KMS-11 (cell line): ENCODE results near the gene CACNA2D1.
"Not testable (repeated sequence)": the region's sequence is repeated elsewhere in the genome, so short reads cannot be mapped to it uniquely, and the experiment has no call there.

Experiments used
- H2AFZ ChIP-seq: fragments of 200-600 bp; sonication (generic); 2 replicates; pipeline ENCODE4 v1.6.1; 2016; ENCODE audit warnings: antibody characterized with exemption, mixed run types, low read depth
- H3K27ac ChIP-seq: fragments of 200-600 bp; sonication (generic); 2 replicates; pipeline ENCODE4 v1.6.1; 2016; ENCODE audit warnings: mild to moderate bottlenecking, mixed run types
- H3K27me3 ChIP-seq: fragments of 200-600 bp; sonication (generic); 2 replicates; pipeline ENCODE4 v1.6.1; 2017; ENCODE audit warnings: mild to moderate bottlenecking, low read depth, mixed run types, moderate library complexity; ENCODE audit not compliant: insufficient read depth
- H3K36me3 ChIP-seq: fragments of 200-600 bp; sonication (generic); 2 replicates; pipeline ENCODE4 v1.6.1; 2017; ENCODE audit warnings: mild to moderate bottlenecking, mixed run types; ENCODE audit not compliant: insufficient read depth
- H3K4me1 ChIP-seq: fragments of 200-600 bp; sonication (generic); 2 replicates; pipeline ENCODE4 v1.6.1; 2016; ENCODE audit warnings: mild to moderate bottlenecking, low read depth, mixed run types; ENCODE audit not compliant: poor library complexity, severe bottlenecking
- H3K4me2 ChIP-seq: fragments of 200-600 bp; sonication (generic); 2 replicates; pipeline ENCODE4 v1.7.0; 2016; ENCODE audit warnings: mild to moderate bottlenecking, mixed run types
- H3K4me3 ChIP-seq: fragments of 200-600 bp; sonication (generic); IDR thresholded peaks from 2 replicates; pipeline ENCODE4 v1.6.1; 2017; ENCODE audit warnings: low read depth, low read length, mixed read lengths; ENCODE audit not compliant: insufficient read depth
- H3K79me2 ChIP-seq: fragments of 200-600 bp; sonication (generic); 2 replicates; pipeline ENCODE4 v1.6.1; 2016; ENCODE audit warnings: low read depth, mixed run types; ENCODE audit not compliant: insufficient read depth
- H3K9ac ChIP-seq: fragments of 200-600 bp; sonication (generic); 2 replicates; pipeline ENCODE4 v1.6.1; 2016; ENCODE audit warnings: mild to moderate bottlenecking, mixed run types
- H4K20me1 ChIP-seq: fragments of 200-600 bp; sonication (generic); 2 replicates; pipeline ENCODE4 v1.6.1; 2016; ENCODE audit warnings: mild to moderate bottlenecking, mixed run types; ENCODE audit not compliant: insufficient read depth
- CTCF ChIP-seq: fragments of 200-600 bp; sonication (generic); conservative IDR thresholded peaks from 2 replicates; pipeline ENCODE4 v1.6.1; 2017; ENCODE audit warnings: low read depth, mild to moderate bottlenecking, antibody characterized with exemption, low read length, moderate library complexity, mixed read lengths

Gene CACNA2D1

GRCh38 chr7:82434275-82435022, 9.1 kb downstream of the CACNA2D1 start:
- Histone ChIP-seq H2AFZ (no peak overlapping the region), H3K4me3 (no peak overlapping the region), H3K27me3 (no peaks in the 10 kb centered on the region), H3K4me2 (no peak overlapping the region), H4K20me1 (no peaks in the 10 kb centered on the region), H3K36me3 (no peaks in the 10 kb centered on the region), H3K4me1 (peaks cover 15% of the 10 kb centered on the region), H3K9ac (no peak overlapping the region), H3K27ac (no peak overlapping the region), H3K79me2 (no peaks in the 10 kb centered on the region)
- TF ChIP-seq CTCF = no peak

GRCh38 chr7:82433507-82433906, 10.1 kb downstream of the CACNA2D1 start:
- Histone ChIP-seq H3K27ac (no peak overlapping the region), H2AFZ (no peak overlapping the region), H3K9ac (no peak overlapping the region), H3K4me3 (no peak overlapping the region), H4K20me1 (no peaks in the 10 kb centered on the region), H3K36me3 (no peaks in the 10 kb centered on the region), H3K79me2 (no peaks in the 10 kb centered on the region), H3K4me2 (no peak overlapping the region), H3K27me3 (no peaks in the 10 kb centered on the region), H3K4me1 (peaks cover 17% of the 10 kb centered on the region)
- no peak for TF ChIP-seq CTCF

- not testable (repeated sequence) for H3K36me3 ChIP-seq, H3K27ac ChIP-seq, H4K20me1 ChIP-seq, H2AFZ ChIP-seq, H3K79me2 ChIP-seq, H3K4me2 ChIP-seq, H3K4me3 ChIP-seq, H3K9ac ChIP-seq, H3K27me3 ChIP-seq
- peaks cover 19% of the 10 kb centered on the region for H3K4me1 ChIP-seq
Observed at GRCh38 chr7:82432743-82433142, 10.8 kb downstream of the CACNA2D1 start.

GRCh38 chr7:82430500-82431465, 12.8 kb downstream of the CACNA2D1 start:
- Histone ChIP-seq H3K4me3 (no peak overlapping the region), H3K79me2 (no peaks in the 10 kb centered on the region), H3K27ac (no peak overlapping the region), H3K36me3 (no peaks in the 10 kb centered on the region), H3K4me1 (peaks cover 19% of the 10 kb centered on the region), H3K9ac (no peak overlapping the region), H3K4me2 (0 out of 2 replicates have a peak overlapping the region, but pooled peaks have one; percentile 26), H4K20me1 (no peaks in the 10 kb centered on the region), H3K27me3 (no peaks in the 10 kb centered on the region), H2AFZ (no peak overlapping the region)
- TF ChIP-seq CTCF = no peak
